ENCODE measurements around the gene WSB1. TPM values are rescaled to one million over a fixed set of nuclear protein-coding genes. Genes with fewer than 3 reads are reported as not detected.
"Not testable (repeated sequence)": the region's sequence is repeated elsewhere in the genome, so short reads cannot be mapped to it uniquely, and the experiment has no call there.

Gene WSB1
- total and polyA plus RNA-seq, 10 donors: 54.7 to 641 (median 408) TPM

GRCh38 chr17:27268394-27269085 is 25.4 kb upstream of the WSB1 start:
- no peak for DNase-seq
- no peaks in the 10 kb centered on the region for H3K9me3 ChIP-seq
- intact Hi-C loops (cut with DNase I; ENCODE audit: low total_unique reads): no loop called here
- TF ChIP-seq POLR2A (IDR thresholded peaks at IDR 0.05) (no peak), CTCF (IDR thresholded peaks at IDR 0.05 in 8 of 11, conservative IDR thresholded peaks at IDR 0.05 in 3 of 11) (no peak), POLR2AphosphoS5 (IDR thresholded peaks at IDR 0.05) (no peak)
- H3K27me3 ChIP-seq (replicated peaks in 1 of 7): no peaks in the 10 kb centered on the region
- no peak overlapping the region for H3K4me3 ChIP-seq
- 62 to 82% (median 69%) methylated on average over 6 of the region's 6 CpGs for WGBS, 5 donors
- H3K27ac ChIP-seq: no peak overlapping the region
- H3K36me3 ChIP-seq: no peaks in the 10 kb centered on the region
- peaks cover 0 to 24% (median 2%) of the 10 kb centered on the region in 6 donors for H3K4me1 ChIP-seq

- intact Hi-C loops (cut with DNase I; ENCODE audit: low total_unique reads): no loop called here
Measured at GRCh38 chr17:27269201-27269600, 24.7 kb upstream of the WSB1 start.

GRCh38 chr17:27269974-27270373 is 23.9 kb upstream of the WSB1 start:
- Histone ChIP-seq H3K4me3 (no peak overlapping the region), H3K27me3 (replicated peaks in 1 of 7) (no peaks in the 10 kb centered on the region), H3K36me3 (no peaks in the 10 kb centered on the region), H3K27ac (no peak overlapping the region), H3K4me1 (peaks cover 0 to 19% (median 0%) of the 10 kb centered on the region in 6 donors), H3K9me3 (no peaks in the 10 kb centered on the region)
- no peak for TF ChIP-seq POLR2A (IDR thresholded peaks at IDR 0.05)
- no peak for TF ChIP-seq POLR2AphosphoS5 (IDR thresholded peaks at IDR 0.05)
- no peak for TF ChIP-seq CTCF (IDR thresholded peaks at IDR 0.05 in 8 of 11, conservative IDR thresholded peaks at IDR 0.05 in 3 of 11)
- 82 to 90% (median 86%) methylated on average over 4 to 7 of the region's 7 CpGs for WGBS, 5 donors
- intact Hi-C loops (cut with DNase I; ENCODE audit: low total_unique reads): no loop called here
- no peak for DNase-seq

More at GRCh38 chr17:27269201-27269600, 24.7 kb upstream of the WSB1 start:
- Histone ChIP-seq H3K27me3 (replicated peaks in 1 of 7) (no peaks in the 10 kb centered on the region), H3K9me3 (no peaks in the 10 kb centered on the region), H3K4me1 (peaks cover 0 to 24% (median under 1%) of the 10 kb centered on the region in 6 donors), H3K4me3 (no peak overlapping the region), H3K27ac (no peak overlapping the region), H3K36me3 (no peaks in the 10 kb centered on the region)
- 52 to 74% (median 63%) methylated on average over 1 of the region's 1 CpG for WGBS, 5 donors
- no peak for DNase-seq
- TF ChIP-seq POLR2A (IDR thresholded peaks at IDR 0.05): no peak
- no peak for TF ChIP-seq CTCF (IDR thresholded peaks at IDR 0.05 in 8 of 11, conservative IDR thresholded peaks at IDR 0.05 in 3 of 11)
- no peak for TF ChIP-seq POLR2AphosphoS5 (IDR thresholded peaks at IDR 0.05)

GRCh38 chr17:27276653-27277156 is 17.2 kb upstream of the WSB1 start:
- Histone ChIP-seq H3K9me3 (no peaks in the 10 kb centered on the region), H3K4me1 (peaks cover 0 to 31% (median 15%) of the 10 kb centered on the region in 6 donors), H3K27ac (no peak overlapping the region), H3K36me3 (no peaks in the 10 kb centered on the region), H3K27me3 (replicated peaks in 1 of 7) (no peaks in the 10 kb centered on the region), H3K4me3 (no peak overlapping the region)
- 70 to 86% (median 77%) methylated on average over 14 of the region's 14 CpGs for WGBS, 5 donors
- TF ChIP-seq POLR2A (IDR thresholded peaks at IDR 0.05) (no peak), CTCF (IDR thresholded peaks at IDR 0.05 in 8 of 11, conservative IDR thresholded peaks at IDR 0.05 in 3 of 11) (no peak), POLR2AphosphoS5 (IDR thresholded peaks at IDR 0.05) (no peak)
- DNase-seq: no peak
- intact Hi-C loops (cut with DNase I; ENCODE audit: low total_unique reads): no loop called here

- 93 to 99% (median 97%) methylated on average over 3 of the region's 3 CpGs for WGBS, 5 donors
- not testable (repeated sequence) for DNase-seq
- H3K4me1 ChIP-seq: peaks cover 7 to 55% (median 37%) of the 10 kb centered on the region in 6 donors
Measured at GRCh38 chr17:27279132-27279531, 14.8 kb upstream of the WSB1 start.

More at GRCh38 chr17:27279132-27279531, 14.8 kb upstream of the WSB1 start:
- H3K9me3 ChIP-seq; intact Hi-C loops (cut with DNase I; ENCODE audit: low total_unique reads); H3K36me3 ChIP-seq; H3K27me3 ChIP-seq (replicated peaks in 1 of 7); H3K4me3 ChIP-seq: not testable (repeated sequence)
- peak overlapping the region in 2 of 8 donors; percentile 87 to 90 for H3K27ac ChIP-seq

Measured in spleen (tissue), 11 donors.